ENCODE measurements around the gene GBE1.

GBE1 gene

DNA sequence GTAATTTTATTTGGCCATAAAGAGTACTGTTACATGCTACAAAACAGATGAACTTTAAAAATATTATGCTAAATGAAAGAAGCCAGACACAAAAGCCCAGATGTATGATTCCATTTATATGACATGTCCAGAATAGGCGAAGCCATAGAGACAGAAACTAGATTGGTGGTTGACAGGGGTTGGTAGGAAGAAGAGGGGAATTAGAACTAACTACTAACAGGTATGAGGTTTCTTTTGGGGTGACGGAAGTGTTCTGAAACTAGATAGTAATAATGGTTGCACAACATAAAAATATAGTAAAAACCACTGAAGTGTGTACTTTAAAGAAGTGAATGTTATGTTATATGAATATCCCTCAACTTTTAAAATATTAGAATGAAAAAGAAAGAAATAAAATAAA is 66.1 kb downstream of the GBE1 start:
- TF ChIP-seq, protein P1, sequence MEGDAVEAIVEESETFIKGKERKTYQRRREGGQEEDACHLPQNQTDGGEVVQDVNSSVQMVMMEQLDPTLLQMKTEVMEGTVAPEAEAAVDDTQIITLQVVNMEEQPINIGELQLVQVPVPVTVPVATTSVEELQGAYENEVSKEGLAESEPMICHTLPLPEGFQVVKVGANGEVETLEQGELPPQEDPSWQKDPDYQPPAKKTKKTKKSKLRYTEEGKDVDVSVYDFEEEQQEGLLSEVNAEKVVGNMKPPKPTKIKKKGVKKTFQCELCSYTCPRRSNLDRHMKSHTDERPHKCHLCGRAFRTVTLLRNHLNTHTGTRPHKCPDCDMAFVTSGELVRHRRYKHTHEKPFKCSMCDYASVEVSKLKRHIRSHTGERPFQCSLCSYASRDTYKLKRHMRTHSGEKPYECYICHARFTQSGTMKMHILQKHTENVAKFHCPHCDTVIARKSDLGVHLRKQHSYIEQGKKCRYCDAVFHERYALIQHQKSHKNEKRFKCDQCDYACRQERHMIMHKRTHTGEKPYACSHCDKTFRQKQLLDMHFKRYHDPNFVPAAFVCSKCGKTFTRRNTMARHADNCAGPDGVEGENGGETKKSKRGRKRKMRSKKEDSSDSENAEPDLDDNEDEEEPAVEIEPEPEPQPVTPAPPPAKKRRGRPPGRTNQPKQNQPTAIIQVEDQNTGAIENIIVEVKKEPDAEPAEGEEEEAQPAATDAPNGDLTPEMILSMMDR (IDR thresholded peaks at IDR 0.05; ENCODE audit: control insufficient read depth, insufficient read depth, low read depth, low read length, missing control alignments) = no peak
- no peak overlapping the region for H3K4me3 ChIP-seq (ENCODE audit: control insufficient read depth, low read depth, low read length)
- no peak for DNase-seq (ENCODE audit: low read depth)

DNA sequence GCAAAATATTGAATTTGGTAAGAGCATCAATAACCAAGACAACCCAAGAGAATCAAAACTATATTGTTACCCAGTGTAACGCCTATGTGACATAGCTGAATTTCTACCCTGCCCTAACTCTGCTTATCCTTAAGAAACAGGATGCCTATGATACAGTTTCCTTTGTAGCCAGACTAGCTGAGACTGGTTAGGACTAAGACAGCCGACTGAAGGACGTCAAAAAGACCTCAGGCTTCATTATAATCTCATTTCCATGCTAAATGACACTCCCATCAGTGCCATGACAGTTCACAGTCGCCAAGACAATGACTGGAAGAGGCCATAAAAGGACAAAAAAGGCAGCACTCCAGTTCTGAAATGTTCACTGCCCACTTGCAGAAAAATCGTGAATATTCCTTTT is 66.8 kb downstream of the GBE1 start:
- TF ChIP-seq, protein P1 (IDR thresholded peaks at IDR 0.05; ENCODE audit: control insufficient read depth, insufficient read depth, low read depth, low read length, missing control alignments) = no peak
- DNase-seq (ENCODE audit: low read depth) = no peak
- H3K4me3 ChIP-seq (ENCODE audit: control insufficient read depth, low read depth, low read length) = no peak overlapping the region

DNA sequence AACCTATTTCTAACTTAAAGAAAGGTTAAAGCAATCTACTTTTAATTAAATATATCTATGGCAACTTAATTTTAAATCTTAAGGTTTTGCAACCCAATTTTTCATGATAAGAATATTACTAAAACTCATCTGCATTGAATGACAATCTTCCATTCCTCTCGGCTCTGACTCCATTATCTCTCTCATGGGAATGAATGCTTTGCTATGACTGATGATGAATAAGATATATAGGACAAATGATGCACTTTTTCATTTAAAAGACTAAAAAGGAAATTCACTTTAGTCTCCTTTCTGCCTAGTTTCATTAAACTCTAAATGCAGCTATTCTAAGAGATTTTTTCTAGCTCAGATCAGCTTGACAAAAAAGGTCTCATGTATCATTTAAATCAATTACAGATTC is 68.7 kb downstream of the GBE1 start:
- no peak for DNase-seq (ENCODE audit: low read depth)
- TF ChIP-seq, protein P1 (IDR thresholded peaks at IDR 0.05; ENCODE audit: control insufficient read depth, insufficient read depth, low read depth, low read length, missing control alignments) = no peak

DNA sequence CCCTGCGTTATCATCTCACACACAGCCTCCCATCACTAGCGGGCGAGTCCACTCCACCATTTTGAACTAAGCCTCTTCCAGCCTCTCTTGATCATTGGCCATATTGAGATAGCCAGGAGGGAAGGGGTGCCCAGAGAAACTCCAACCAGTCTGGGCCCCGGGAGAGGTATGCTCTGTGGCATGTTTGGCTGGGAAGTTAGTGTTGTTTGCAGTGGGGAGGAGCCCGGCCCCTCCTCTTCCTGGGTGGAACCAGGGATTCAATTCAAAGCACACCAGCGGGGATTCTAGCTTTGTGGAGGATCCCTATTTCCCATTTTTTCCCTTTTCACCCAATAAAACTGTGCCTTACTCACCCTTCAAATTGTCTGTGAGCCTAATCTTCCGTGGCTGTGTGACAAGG is 71.8 kb downstream of the GBE1 start:
- H3K4me3 ChIP-seq (ENCODE audit: control insufficient read depth, low read depth, low read length) = no peak overlapping the region
- DNase-seq (ENCODE audit: low read depth) = no peak
- TF ChIP-seq, protein P1 (IDR thresholded peaks at IDR 0.05; ENCODE audit: control insufficient read depth, insufficient read depth, low read depth, low read length, missing control alignments) = no peak

More for the DNA sequence above, 68.7 kb downstream of the GBE1 start:
- no peak overlapping the region for H3K4me3 ChIP-seq (ENCODE audit: control insufficient read depth, low read depth, low read length)

DNA sequence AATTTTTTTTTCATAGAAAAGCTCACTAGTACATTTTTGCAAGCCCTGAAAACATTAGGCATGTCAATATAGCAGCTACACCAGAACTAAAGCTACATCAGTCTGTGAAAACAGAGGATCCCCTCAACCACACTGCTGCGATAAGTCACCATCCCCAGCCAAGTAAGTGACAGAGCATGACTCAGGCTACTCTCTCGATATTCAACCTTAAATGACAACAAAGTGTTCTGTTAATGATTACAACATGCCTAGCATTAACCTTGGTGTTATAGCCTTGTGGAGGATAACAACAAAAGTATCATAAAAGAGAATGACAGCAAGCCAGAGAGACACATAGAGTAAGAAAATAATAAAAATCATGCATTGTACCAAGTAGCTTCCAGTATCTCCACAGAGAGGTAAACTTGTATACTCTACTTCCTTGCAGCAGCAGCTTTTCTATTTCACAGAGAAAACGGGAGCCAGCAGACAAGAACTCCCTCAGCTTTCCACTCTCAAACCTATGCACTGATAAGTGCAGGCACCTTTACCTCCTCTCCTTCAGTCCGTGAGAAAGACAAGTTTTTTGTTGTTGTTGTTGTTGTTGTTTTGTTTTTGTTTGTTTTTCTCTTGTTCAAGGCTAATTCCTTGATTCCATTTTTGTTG is 76.6 kb downstream of the GBE1 start:
- no peak overlapping the region for H3K4me3 ChIP-seq (ENCODE audit: control insufficient read depth, low read depth, low read length)
- TF ChIP-seq, protein P1 (IDR thresholded peaks at IDR 0.05; ENCODE audit: control insufficient read depth, insufficient read depth, low read depth, low read length, missing control alignments) = no peak
- no peak for DNase-seq (ENCODE audit: low read depth)

DNA sequence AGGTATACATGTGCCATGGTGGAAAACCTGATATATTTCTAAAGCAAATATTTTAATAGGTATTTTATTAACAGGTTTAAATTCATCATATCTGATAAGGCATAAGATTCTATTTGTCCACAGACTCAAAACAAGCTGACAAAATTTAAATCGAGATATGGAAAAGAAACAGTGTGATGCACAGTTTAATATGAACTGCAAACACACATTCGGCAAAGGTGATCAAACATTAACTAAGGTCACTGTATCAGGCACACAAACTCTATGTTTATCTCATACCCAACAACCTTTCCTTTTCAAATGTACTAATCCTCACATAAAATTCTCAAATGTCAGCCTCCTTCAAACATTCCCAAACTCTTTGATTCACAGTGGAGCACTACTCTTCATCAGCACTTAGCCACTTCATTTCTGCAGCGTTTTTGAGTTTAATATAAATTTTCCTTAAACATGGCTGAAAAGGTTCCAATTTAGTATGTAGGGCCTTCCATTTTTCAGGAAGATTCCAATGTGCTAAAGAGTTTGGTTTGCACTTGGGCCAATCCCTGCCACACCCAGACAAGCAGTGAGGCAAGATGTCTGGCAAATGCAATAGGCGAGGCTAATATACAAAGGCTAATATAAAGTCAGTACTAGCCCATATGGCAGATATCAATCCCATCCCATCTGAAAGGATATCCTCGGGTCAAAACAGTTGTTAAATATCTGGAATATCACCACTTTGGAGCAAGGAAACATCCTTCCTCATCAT is 84.6 kb downstream of the GBE1 start:
- DNase-seq (ENCODE audit: low read depth) = no peak
- no peak overlapping the region for H3K4me3 ChIP-seq (ENCODE audit: control insufficient read depth, low read depth, low read length)
- TF ChIP-seq, protein P1 (IDR thresholded peaks at IDR 0.05; ENCODE audit: control insufficient read depth, insufficient read depth, low read depth, low read length, missing control alignments) = no peak

All from AG09309 (cell line).